GM13976 (cell line): ENCODE results near the gene WHRN.

Experiments
- DNase-seq: peaks from one replicate; pipeline ENCODE4 v3.0.0; 2012; ENCODE audit warnings: low spot score
- in situ Hi-C: fragments of 300-500 bp; cut with MboI; formaldehyde crosslinking; loops from one replicate; pipeline ENCODE4 v1.12.0; 2022; ENCODE audit warnings: low sequenced_read_pairs, mixed read lengths, inconsistent platforms; ENCODE audit not compliant: unreplicated experiment
- TF ChIP-seq, protein P1 (sequence below): IDR thresholded peaks from 2 replicates; pipeline ENCODE4 v1.5.1; 2012; ENCODE audit warnings: borderline replicate concordance, mild to moderate bottlenecking; ENCODE audit not compliant: insufficient read depth; ENCODE audit errors: extremely low read depth, missing control alignments, control extremely low read depth

The WHRN gene

GRCh38 chr9:114499941-114500696 lies 5.2 kb downstream of the WHRN start:
- in situ Hi-C loops, result no loop called here
- TF ChIP-seq, protein P1, sequence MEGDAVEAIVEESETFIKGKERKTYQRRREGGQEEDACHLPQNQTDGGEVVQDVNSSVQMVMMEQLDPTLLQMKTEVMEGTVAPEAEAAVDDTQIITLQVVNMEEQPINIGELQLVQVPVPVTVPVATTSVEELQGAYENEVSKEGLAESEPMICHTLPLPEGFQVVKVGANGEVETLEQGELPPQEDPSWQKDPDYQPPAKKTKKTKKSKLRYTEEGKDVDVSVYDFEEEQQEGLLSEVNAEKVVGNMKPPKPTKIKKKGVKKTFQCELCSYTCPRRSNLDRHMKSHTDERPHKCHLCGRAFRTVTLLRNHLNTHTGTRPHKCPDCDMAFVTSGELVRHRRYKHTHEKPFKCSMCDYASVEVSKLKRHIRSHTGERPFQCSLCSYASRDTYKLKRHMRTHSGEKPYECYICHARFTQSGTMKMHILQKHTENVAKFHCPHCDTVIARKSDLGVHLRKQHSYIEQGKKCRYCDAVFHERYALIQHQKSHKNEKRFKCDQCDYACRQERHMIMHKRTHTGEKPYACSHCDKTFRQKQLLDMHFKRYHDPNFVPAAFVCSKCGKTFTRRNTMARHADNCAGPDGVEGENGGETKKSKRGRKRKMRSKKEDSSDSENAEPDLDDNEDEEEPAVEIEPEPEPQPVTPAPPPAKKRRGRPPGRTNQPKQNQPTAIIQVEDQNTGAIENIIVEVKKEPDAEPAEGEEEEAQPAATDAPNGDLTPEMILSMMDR, result no peak
- DNase-seq, result no peak

- TF ChIP-seq, protein P1, result no peak
- DNase-seq, result no peak
- in situ Hi-C loops, result no loop called here
These were observed 5.7 kb downstream of the WHRN start for GRCh38 chr9:114499528-114499927.

- DNase-seq, result no peak
- in situ Hi-C loops, result no loop called here
- TF ChIP-seq, protein P1, result no peak
These were observed 7.4 kb downstream of the WHRN start for GRCh38 chr9:114497727-114498382.

DNA sequence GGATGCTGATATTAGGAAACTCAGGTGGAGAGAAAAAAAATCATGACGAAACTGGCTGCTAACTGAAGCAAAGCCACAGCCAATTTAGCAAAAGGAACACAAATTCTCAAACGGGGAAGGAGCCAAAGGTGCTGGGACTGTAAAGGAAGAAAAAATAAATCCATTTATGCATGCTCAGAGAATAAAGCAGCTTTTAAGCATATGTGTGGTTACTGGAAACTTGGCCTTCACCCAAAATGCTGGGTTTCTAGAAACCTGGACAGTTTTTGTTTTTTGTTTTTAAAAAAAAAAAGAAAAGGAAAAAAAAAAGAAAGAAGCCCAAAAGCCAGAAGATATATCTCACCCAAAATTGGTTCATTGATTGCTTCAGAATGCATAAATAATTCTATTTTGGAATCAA lies 8.0 kb downstream of the WHRN start:
- DNase-seq, result no peak
- in situ Hi-C loops, result no loop called here
- TF ChIP-seq, protein P1, result no peak

- TF ChIP-seq, protein P1, result no peak
- DNase-seq, result no peak
- in situ Hi-C loops, result no loop called here
These were observed 9.3 kb downstream of the WHRN start for GRCh38 chr9:114496011-114496410.

DNA sequence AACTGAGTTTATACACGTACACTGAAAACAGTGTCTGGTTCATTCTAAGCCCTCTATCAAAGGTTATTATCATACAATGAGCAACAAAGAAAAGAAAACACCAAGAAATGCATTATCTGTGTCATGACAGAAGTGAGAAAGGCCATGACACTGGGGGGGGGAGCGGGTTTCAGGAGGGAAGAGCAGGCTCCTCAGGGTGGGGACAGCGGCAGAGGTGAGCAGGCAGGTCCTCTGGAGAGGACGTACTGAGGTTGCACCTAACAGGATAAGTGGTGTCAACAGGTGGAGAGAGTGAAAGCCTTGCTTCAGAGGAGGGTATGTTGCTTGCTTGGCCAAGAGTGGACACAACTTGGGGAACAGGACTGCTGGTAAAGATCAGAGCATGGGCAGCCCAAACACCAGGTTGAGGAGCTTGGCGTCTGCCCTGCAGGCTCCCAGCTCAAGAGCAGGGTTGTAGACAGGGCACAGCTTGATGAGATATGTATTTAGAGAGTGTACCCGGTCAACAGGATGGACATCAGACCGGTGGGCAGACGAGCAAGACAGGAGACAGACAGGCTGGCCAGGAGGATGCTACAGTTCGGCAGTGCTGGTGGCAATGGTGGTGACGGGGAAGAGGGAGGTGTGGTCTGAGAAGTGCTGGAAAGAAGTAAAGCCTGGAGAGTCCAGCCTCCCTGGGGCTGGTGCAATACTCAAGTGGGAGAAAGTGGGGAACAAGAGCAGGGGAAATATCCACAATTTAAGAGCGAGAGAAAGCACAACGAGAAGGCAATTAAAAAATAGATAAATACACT lies 10.3 kb downstream of the WHRN start:
- in situ Hi-C loops, result no loop called here
- TF ChIP-seq, protein P1, result no peak
- no peak for DNase-seq
